Pons (tissue), 1 donor: ENCODE measurements around the gene FMN1.
"Not testable (repeated sequence)": the region's sequence is repeated elsewhere in the genome, so short reads cannot be mapped to it uniquely, and the experiment has no call there.

Source experiments
- DNase-seq: peaks from one replicate; pipeline ENCODE4 v3.0.0-alpha.2; 2016; ENCODE audit warnings: low spot score

FMN1 gene

DNA sequence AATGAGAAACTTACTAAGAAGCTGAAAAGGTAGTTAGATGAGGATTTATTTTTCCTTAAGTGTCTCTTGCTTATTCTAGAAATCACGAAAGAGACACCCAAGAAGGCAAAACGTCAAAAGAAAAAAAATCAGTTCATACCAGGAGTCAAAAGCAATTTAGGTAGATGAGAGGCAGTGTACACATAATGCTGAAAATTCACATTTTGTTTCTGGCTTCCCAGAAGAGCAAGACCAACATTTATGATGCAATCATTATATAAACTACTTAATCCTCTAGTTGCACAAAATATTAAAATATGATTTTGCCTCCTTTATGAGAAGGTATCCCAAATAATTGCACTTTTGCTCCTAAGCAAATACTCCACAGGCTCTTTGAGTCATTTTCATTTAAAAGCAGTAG lies 228.0 kb downstream of the FMN1 start:
- DNase-seq = no peak

DNA sequence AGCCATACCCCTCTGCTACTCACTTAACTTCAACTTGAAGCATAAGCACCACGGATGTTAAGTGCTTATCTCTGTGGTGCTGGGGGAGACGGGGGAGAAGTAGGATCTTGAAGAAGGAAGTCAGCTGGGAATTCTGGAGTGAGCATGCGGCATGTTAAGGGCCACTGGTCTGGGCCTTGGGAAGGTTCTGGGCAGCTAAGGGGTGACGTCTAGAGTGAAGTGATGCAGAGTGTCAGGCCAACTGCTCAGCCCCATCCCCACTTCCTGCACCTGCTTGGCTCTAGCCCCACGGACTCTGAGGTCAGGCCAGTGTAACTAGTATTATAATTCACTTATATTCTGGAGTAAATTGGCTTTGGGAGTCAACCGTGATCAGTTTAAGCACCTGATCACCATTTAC lies 228.6 kb downstream of the FMN1 start:
- no peak for DNase-seq

DNA sequence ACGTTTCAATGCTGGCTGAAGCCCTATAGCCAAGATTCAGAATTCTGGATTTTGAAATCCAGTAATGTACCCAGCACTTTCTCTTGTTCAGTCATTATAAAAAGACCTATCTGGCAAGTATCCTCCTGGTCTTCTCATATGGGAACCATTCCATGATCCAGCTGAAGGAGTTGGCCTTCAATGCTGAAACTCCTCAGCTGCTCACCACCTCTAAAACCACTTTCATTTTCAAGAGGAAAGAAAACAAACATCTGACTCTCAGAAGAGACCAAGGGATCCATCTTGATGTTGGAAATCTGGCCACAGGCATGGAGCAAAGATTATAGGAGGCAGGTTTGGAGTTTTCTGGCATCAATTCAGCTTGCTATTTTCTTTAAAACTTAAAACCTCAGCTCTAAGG lies 235.4 kb downstream of the FMN1 start:
- DNase-seq = no peak

DNA sequence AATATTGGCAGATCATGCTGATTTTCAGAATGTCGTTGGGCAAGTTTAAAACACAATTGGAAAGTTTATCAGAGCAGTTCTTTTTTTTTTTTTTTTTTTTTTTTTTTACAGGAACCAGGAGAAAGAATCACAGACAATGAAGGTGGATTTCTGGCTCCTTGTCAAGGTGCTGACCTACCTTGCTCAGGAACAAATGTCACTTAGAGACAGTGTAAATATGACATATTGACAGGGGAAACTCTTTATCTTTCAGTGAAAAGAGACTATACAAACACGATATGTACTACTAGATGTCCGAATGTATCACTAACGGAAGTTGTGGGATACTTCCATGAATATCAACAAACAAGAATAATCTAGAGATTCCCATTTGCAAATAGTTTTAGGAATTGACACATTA lies 237.3 kb downstream of the FMN1 start:
- DNase-seq = no peak

DNA sequence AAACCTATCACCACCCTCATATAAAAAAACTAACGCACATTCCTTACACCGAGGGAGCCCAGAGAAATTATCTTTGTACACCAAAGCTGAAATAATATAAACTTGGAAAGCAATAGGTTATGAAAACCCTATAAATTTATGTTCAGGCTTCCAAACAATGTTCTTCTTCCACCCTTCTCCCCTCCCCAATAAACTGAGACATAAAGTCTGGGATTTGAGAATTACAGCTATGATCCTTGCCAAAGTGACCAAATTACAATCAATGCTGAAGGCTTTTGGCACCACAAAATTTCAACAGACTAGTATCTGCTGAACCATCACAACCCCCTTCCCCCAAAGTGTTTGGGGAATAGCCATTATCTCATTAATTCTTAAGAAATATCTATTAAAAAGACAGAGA lies 237.8 kb downstream of the FMN1 start:
- DNase-seq = no peak

DNA sequence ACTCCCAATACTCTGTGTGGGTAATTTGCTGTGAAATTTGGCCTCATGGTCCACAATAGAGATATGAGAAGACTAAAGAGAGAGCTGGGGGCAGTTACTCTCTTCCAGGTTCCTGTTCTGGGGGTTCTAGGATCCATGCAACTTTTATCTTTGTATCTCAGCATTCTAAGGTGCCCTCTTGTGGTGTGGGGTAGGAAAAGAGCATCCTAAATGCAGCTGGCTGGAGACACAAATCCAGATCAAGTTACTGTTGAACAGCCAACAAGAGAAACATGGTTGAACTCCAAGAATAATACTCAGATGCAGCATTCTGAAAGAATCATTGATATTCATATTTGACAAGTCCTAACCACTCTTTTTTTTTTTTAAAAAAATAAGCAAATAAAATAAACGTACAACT lies 238.5 kb downstream of the FMN1 start:
- DNase-seq = peak; percentile 69

DNA sequence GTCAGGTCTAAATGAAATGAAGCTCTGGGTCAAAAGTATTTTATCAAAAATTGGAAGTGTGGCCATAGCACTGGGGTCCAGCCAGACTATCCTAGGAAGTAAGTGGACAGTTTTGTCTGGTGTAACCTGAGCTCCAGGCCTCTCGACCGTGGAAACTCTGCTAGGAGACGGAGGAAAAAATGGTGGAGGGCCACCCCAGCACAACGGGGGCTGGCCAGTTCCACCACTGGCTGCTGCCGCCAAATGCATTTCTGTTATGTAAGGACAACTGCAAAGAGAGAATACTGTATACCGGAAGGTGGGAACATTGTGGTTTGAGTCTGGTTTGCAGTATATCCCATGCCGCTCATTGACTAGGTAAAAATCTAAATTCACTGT lies 241.0 kb downstream of the FMN1 start:
- DNase-seq = no peak

DNA sequence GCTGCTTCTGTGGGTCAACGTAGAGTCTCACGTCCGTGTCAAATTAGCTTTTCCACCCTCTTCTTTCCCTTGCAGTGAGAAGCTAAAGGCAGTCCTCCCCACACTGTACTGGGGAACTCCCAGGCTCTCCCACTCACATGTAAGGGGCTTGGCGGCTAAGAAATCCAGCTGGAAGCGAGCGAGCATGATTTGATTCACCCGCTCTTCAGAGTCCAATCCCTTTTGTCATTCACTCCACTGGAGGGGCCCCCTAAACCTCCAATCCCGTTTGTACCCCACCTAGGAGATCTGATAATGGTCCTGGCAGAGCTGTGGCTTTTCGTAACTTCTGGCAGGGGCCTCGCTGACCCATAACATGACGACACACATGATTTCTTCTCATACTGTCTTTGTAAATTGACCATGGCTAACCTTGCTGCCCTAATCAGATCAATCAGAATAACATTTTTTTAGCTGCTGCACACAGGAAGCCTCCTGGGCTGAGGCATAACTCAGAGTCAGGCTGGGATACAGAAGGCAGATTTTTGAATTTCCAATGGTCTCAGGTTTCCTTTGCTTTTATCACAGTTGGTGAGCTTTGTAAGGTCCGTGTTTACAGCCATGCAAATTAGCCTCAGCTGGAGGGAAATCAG lies 241.5 kb downstream of the FMN1 start:
- DNase-seq = no peak

DNA sequence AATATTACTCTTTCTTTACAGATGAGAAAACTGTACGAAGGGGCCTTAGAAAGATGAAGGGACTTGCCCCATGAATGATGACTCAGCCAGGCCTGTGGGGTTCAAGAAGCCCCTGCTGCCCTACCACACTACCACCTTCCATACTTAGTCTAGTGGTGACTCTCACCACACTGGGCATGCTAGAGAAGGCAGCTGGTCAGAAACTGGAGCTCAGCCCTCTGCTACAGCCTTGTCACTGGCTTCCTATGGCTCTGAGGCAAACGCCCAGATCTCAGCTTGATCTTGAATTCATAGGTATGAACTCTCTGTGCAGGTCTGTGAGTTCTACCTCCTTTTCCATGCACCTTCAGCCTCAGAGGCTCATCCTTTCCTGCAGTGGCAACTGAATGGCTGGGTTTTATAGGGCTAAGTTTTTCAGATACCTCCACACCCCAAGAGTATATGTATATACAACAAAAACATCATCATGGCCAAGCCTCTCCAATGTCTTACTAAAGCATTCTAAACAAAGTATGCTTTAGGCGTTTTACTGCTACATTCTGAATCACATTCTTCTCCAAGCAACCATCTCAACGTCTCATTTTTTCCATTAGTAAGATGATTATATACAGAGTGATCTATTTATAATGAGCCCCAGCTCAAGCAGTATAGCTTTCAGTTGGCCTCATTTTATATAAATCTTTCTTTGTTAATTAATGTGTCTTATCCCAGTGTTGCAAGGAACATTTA lies 242.6 kb downstream of the FMN1 start:
- no peak for DNase-seq

DNA sequence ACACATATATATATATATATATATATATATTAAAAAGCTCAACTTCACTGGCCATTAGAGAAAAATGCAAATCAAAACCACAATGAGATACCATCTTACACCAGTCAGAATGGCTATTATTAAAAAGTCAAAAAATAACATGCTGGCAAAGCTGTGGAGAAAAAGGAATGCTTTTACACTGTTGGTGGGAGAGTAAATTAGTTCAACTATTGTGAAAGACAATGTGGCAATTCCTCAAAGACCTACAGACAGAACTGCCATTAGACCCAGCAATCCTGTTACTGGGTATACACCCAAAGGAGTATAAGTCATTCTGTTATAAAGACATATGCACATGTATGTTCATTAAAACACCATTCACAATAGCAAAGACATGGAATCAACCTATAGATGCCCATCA lies 244.5 kb downstream of the FMN1 start:
- not testable (repeated sequence) for DNase-seq

DNA sequence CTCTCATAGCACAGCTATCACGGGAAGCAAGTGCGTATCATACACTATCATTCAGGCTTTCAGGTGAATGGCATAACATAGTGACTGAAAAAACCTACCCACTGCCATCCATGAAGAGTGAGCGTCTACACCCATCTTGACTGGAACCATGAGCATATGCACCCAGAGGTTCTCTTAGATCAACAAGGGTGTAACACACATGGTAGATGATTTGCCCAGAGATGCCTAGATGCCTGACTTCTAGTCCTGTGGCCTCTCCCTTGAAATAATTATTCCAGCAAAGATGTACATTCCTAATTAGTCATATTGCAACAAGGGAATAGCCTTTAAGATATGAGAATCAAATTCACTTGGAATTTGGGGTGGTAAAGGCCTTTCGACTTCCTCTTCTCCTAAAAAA lies 248.3 kb downstream of the FMN1 start:
- no peak for DNase-seq

DNA sequence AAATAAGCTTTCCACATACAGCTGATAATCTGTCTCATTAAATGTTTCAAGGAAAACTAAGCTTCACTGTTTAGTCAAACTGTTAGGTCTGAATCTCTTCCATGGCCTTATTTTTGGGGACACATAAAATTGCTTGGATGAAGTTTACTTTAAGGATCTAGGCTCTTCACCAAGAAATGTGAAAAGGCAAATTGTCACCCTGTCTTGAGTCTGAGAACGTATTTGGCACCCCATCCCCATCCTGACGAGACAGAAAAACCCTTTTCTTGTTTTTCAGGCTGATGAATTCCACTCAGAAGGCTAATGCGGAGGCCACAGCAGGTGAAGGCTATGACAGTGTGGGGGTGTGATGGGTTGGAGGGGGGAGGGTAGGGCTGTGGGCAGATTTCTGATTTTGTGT lies 250.1 kb downstream of the FMN1 start:
- DNase-seq = peak; percentile 14

DNA sequence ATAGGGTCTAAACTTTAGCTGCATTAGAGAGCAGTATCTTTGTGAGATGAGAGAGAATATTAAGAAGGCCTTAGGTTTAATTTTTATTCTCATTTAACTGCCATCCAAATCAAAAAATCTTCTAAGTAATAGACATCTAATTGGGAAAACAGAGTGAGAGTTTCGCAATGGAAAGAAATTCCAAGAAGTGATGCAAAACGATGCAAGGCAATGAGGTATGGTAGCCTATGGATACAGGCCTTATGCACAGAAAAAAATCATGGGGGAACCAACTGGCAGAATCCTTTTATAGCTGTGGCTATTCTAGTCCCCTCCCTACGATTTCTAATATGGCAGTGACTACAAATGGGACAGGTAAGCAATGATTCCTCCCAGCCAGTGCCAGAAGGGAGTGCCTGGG lies 250.8 kb downstream of the FMN1 start:
- DNase-seq = no peak

DNA sequence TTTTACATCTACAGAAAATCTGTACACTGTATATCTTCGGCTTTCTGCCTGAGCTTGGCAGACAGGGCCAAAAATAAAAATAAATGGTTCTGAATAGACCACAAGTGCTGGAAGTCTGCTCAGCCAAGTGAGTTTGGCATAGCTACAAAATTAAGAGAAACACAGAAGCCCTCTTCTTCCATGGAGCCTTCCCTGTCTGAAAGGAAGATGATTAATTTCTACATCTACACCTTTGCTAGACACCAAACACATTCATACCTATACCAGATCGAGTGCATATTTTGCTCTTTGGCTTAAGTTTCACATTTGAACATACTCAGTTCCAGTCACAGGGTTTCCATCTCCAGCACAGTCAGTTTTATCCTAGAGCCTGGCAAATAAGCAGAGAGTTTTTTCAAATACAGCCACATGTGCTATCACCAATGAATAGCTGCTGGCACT lies 252.1 kb downstream of the FMN1 start:
- peak; percentile 3 for DNase-seq

DNA sequence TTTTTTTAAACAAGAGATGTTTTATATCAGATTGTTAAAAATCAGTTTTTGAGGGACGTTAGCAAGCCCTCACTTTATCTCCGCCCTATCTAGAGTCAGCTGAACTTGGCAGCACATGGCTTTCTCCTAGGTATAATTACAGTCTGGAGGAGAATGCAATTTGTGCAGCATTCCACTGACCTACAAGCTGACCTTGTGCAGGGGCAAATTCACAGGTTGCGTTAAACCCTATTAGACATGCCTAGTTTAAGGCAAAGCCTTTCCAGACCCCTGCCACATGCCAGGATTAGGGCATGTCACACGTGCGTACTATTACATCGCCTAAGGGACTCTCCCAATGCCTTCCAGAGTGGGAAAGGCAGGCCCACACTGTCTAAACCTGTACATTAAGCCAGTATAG lies 252.7 kb downstream of the FMN1 start:
- DNase-seq = no peak

DNA sequence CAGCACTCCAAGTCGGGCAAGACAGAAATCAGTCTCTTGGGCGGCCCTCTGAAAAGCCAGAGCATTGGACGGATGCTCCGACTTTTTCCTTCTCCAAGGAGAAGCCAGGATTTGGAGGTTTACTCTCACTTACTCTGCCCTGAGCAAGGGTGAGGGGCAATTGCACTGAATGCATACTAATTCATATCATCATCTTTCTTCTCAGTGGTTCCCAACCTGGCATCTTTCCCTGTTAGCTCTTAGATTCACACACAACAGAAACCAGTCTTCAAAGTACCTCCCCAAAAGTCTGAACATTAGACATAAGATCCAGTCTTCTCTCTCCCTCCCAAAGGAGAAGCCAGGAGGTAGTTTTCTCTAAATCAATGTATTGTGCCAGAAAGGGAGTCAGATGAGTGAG lies 257.5 kb downstream of the FMN1 start:
- DNase-seq = no peak

DNA sequence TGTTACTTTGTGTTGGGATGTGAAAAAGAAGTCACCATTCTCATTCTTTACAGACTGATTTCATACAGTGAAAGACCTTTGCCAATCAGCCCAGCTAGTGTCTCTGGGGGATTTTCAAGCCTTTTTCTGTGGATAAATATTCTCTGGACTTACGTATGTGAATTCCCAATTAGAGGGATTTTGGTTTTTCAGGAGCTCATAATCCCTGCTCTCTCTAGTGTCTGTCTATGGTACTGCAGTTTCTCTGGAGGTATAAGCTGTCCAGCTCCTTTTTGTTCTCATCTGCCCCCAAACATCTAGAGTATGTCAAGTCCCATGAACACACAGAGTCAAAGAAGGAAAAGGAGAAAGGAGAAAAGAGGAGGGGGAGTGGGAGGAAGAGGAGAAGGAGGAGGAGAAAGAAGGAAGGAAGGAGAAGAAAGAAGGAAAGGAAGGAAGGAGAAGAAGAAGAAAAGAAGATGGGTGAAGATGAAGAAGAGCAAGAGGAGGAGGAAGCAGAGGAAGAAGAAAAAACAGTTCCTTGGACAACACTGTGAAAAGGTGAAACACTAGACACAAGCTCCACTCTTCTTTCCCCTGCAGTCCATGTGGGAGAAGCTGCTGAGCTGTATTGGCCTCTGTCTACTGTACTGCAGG lies 258.1 kb downstream of the FMN1 start:
- peak; percentile 46 for DNase-seq

DNA sequence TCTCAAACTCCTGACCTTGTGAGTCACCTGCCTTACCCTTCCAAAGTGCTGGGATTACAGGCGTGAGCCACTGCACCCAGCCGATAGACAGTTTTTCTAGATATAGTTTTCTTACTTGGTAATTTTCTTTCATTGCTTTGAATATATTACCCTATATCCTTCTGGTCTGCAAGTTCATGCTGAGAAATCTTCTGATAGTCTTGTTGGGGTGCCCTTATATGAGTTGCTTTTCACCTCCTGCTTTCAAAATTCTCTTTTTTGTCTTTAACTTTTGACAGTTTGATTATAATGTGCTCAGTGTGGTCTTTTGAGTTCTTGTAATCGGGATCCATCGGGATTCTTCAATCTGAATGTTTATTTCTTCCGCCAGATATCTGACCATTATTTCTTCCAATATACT lies 259.4 kb downstream of the FMN1 start:
- DNase-seq = no peak

DNA sequence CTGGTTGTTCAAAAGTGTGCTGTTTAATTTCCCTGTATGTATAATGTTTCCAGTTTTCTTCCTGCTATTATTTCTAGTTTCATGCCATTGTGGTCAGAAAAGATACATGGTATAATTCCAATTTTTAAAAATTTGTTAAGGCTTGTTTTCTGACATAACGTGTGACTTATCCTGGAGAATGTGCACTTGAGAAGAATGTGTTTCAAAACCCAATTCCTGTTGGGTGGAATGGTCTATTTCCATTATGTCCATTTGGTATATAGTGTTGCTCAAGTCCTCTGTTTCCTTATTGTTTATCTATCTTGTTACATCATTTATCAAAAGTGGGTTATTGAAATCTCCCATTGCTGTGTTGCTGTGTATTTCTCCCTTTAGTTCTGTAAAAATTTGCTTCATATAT lies 261.3 kb downstream of the FMN1 start:
- no peak for DNase-seq

DNA sequence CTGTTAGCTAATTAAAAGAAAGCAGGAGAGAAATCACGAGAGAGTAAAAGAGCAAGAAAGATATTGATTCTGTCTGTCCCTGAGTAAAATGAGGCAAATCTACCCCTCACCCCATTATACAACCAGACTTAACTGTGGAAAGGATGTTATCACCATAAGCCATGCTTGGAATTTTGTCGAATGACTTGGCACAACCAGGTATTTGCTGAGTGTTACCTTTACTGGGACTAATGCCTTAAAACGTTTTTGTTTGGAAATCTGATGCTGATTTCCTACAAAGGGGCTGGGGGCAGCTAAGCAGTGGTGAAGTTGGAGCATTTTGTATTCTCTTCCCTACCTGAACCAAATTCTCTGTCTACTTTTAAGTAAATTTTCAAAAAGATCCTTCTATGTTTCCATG lies 265.6 kb downstream of the FMN1 start:
- no peak for DNase-seq

DNA sequence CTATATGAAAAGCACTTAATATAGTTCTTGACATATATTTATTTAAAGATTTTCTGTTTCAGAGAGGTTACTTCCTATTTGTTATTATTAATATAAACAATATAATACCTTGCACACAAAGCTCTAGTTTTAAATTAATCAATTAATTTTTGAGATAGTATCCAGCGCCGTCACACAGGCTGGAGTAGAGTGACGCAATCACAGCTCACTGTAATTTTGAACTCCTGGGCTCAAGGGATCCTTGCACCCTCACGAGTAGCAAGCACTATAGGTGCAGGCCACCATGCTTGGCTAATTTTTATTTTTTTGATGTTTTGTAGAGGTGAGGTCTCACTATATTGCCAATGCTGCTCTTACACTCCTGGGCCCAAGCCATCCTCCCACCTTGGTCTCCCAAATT lies 267.4 kb downstream of the FMN1 start:
- no peak for DNase-seq

DNA sequence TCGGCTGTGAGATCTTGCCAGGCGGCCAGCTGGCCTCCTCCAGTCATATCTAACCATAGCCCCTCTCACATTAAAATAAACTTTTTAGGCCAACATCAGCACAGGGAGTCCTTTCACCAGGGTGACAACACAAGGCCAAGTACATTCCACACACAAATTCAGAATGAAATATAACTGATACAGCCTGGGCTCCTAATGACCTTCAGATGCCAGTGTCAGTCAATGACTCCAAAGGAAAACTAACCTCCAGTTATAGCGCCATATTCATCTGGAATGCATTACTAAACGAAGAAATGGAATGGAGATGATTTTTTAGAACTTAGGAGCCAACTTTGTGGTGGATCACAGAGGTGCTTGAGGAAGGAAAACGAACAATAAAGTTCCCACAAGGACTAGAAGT lies 271.3 kb downstream of the FMN1 start:
- DNase-seq = no peak

DNA sequence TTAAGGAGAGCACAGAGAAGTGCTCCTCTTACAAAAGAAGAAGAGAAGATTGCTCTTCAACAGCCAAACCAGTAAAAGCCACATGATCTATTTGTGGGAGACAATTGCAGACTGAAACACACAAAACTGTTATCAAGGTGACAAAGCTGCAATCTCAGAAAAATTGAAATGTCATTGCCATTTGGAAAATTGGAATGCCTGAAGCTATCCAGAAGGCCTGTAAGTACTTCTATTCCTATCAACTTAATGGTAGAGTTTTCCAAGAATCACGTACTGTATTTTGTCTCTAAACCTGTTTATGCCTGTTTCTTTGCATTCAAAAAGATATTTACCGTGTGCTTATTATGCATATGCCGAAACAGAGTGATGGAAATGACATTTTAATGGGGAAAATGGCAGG lies 272.0 kb downstream of the FMN1 start:
- DNase-seq = no peak
